WTC11 (cell line): ENCODE measurements around the gene SLC46A1.

Experiments used
- CTCF ChIP-seq: fragments of 200-600 bp; IDR thresholded peaks from 2 replicates; pipeline ENCODE4 v1.8.0; 2022; ENCODE audit warnings: antibody characterized with exemption
- ETV6 ChIP-seq: sonication (generic); formaldehyde crosslinking; IDR thresholded peaks from 2 replicates; pipeline ENCODE4 v1.8.1; 2022; ENCODE audit warnings: mild to moderate bottlenecking, missing genetic modification reagents
- IRF2 ChIP-seq: sonication (generic); formaldehyde crosslinking; IDR thresholded peaks from 2 replicates; pipeline ENCODE4 v1.8.0; 2022; ENCODE audit warnings: low read depth, missing genetic modification reagents, borderline replicate concordance
- NFE2L1 ChIP-seq: sonication (generic); formaldehyde crosslinking; IDR thresholded peaks from 2 replicates; pipeline ENCODE4 v1.8.1; 2023; ENCODE audit warnings: missing genetic modification reagents
- NFYB ChIP-seq: sonication (generic); formaldehyde crosslinking; conservative IDR thresholded peaks from 2 replicates; pipeline ENCODE4 v1.8.0; 2022; ENCODE audit warnings: low read depth, missing genetic modification reagents
- NR2C2 ChIP-seq: sonication (generic); formaldehyde crosslinking; IDR thresholded peaks from 2 replicates; pipeline ENCODE4 v1.8.0; 2022; ENCODE audit warnings: mild to moderate bottlenecking, missing genetic modification reagents
- SP1 ChIP-seq: sonication (generic); formaldehyde crosslinking; conservative IDR thresholded peaks from 2 replicates; pipeline ENCODE4 v1.8.1; 2022; ENCODE audit warnings: missing genetic modification reagents
- TEAD4 ChIP-seq: sonication (generic); formaldehyde crosslinking; IDR thresholded peaks from 2 replicates; pipeline ENCODE4 v1.8.0; 2022; ENCODE audit warnings: mild to moderate bottlenecking, missing genetic modification reagents
- ZNF416 ChIP-seq: fragments of 250-450 bp; sonication (Bioruptor Pico); IDR thresholded peaks from 2 replicates; pipeline ENCODE4 v1.9.0; 2021; ENCODE audit warnings: mild to moderate bottlenecking, inconsistent platforms
- TF ChIP-seq, protein P1 (sequence below): sonication (generic); formaldehyde crosslinking; IDR thresholded peaks from 2 replicates; pipeline ENCODE4 v1.8.0; 2022; ENCODE audit warnings: mild to moderate bottlenecking, missing genetic modification reagents
- TF ChIP-seq, protein P2 (sequence below): sonication (generic); formaldehyde crosslinking; IDR thresholded peaks from 2 replicates; pipeline ENCODE4 v1.8.1; 2023; ENCODE audit warnings: mild to moderate bottlenecking, missing genetic modification reagents, moderate library complexity
- TF ChIP-seq, protein P3 (sequence below): sonication (generic); formaldehyde crosslinking; IDR thresholded peaks from 2 replicates; pipeline ENCODE4 v1.8.1; 2022; ENCODE audit warnings: low read depth, missing genetic modification reagents, borderline replicate concordance
- TF ChIP-seq, protein P4 (sequence below): sonication (generic); formaldehyde crosslinking; IDR thresholded peaks from 2 replicates; pipeline ENCODE4 v1.8.1; 2023; ENCODE audit warnings: mild to moderate bottlenecking, missing genetic modification reagents, moderate library complexity

GRCh38 chr17:28402844-28403243, 3.2 kb downstream of the SLC46A1 start:
- TF ChIP-seq CTCF: no peak
- TF ChIP-seq, protein P1, sequence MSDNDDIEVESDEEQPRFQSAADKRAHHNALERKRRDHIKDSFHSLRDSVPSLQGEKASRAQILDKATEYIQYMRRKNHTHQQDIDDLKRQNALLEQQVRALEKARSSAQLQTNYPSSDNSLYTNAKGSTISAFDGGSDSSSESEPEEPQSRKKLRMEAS (CRISPR knock-in tag): no peak
- no peak for TF ChIP-seq ZNF416 (CRISPR knock-in tag)
- TF ChIP-seq SP1 (CRISPR knock-in tag): no peak
- TF ChIP-seq NR2C2: no peak
- no peak for TF ChIP-seq TEAD4
- TF ChIP-seq, protein P2, sequence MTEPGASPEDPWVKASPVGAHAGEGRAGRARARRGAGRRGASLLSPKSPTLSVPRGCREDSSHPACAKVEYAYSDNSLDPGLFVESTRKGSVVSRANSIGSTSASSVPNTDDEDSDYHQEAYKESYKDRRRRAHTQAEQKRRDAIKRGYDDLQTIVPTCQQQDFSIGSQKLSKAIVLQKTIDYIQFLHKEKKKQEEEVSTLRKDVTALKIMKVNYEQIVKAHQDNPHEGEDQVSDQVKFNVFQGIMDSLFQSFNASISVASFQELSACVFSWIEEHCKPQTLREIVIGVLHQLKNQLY (CRISPR knock-in tag): no peak
- no peak for TF ChIP-seq ETV6 (CRISPR knock-in tag)
- TF ChIP-seq, protein P3, sequence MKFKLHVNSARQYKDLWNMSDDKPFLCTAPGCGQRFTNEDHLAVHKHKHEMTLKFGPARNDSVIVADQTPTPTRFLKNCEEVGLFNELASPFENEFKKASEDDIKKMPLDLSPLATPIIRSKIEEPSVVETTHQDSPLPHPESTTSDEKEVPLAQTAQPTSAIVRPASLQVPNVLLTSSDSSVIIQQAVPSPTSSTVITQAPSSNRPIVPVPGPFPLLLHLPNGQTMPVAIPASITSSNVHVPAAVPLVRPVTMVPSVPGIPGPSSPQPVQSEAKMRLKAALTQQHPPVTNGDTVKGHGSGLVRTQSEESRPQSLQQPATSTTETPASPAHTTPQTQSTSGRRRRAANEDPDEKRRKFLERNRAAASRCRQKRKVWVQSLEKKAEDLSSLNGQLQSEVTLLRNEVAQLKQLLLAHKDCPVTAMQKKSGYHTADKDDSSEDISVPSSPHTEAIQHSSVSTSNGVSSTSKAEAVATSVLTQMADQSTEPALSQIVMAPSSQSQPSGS (CRISPR knock-in tag): no peak
- no peak for TF ChIP-seq IRF2 (CRISPR knock-in tag)
- TF ChIP-seq NFE2L1 (CRISPR knock-in tag): no peak
- TF ChIP-seq, protein P4, sequence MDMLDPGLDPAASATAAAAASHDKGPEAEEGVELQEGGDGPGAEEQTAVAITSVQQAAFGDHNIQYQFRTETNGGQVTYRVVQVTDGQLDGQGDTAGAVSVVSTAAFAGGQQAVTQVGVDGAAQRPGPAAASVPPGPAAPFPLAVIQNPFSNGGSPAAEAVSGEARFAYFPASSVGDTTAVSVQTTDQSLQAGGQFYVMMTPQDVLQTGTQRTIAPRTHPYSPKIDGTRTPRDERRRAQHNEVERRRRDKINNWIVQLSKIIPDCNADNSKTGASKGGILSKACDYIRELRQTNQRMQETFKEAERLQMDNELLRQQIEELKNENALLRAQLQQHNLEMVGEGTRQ (CRISPR knock-in tag): no peak
- TF ChIP-seq NFYB: no peak
